GM23248 (cell line): Measurements from ENCODE around the gene NLRC5.

ENCODE experiments used
- EZH2 ChIP-seq: fragments of 200-600 bp; sonication (generic); IDR thresholded peaks from 2 replicates; pipeline ENCODE4 v1.6.1; 2018; ENCODE audit warnings: antibody characterized with exemption, mild to moderate bottlenecking; ENCODE audit not compliant: insufficient read depth, poor library complexity, severe bottlenecking
- EZH2phosphoT487 ChIP-seq: fragments of 200-600 bp; sonication (generic); IDR thresholded peaks from 2 replicates; pipeline ENCODE4 v1.6.1; 2018; ENCODE audit warnings: antibody characterized with exemption, moderate library complexity, mild to moderate bottlenecking, low read depth; ENCODE audit not compliant: insufficient read depth

DNA sequence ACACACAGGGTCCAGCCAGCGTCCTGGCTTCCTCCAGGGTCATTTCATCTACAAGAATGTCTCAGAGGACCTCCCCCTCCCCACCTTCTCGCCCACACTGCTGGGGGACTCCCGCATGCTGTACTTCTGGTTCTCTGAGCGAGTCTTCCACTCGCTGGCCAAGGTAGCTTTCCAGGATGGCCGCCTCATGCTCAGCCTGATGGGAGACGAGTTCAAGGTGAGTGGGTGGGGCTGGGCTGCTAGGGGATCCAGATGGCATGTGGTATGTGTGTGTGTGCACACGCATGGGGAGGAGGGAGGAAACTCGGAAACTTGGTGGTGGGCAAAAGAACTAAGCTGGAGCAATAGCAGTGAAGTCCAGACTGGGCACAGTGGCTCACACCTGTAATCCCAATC lies 16.1 kb upstream of the NLRC5 start:
- TF ChIP-seq EZH2phosphoT487: no peak
- no peak for TF ChIP-seq EZH2
